ENCODE results near the gene KCNAB2.

The KCNAB2 gene

GRCh38 chr1:6045561-6045960 lies at the start of gene KCNAB2:
Gene KCNAB2, plus strand, starts transcription at chr1:6045888. Its CDS starts 5,649 bp downstream, at chr1:6051537.
- DNase-seq = no peak

DNA sequence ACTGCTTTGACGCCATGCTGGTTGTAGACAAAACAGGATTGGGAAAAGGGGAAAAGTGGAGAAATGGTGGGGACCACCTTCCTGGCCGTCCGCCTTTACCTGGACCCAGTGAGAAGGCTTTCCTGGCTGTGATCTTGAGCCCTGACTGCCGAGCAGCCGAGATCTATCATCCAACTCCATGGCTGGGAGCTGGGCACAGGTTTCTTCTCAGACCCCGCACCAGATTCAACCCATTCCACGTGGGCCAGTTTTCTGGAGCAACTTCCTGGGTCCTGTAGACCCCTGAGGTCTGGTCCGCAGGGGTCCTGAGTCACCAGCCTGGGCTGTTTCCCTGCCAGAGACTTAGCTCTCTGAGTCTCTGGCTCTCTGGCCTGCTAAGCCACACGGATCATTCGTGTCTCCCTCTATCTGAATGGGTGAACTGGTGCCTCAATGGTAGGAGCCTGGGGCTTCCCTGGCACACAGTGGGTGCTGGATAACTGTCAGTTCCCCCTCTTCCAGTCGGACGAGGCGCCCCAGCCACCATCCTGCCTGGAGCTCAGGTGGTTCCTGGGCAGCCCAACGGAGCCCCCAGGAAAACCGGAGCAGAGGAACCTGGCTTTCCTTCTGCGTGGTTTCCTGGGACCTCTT lies 48.9 kb upstream of the KCNAB2 start:
- DNase-seq = no peak

DNA sequence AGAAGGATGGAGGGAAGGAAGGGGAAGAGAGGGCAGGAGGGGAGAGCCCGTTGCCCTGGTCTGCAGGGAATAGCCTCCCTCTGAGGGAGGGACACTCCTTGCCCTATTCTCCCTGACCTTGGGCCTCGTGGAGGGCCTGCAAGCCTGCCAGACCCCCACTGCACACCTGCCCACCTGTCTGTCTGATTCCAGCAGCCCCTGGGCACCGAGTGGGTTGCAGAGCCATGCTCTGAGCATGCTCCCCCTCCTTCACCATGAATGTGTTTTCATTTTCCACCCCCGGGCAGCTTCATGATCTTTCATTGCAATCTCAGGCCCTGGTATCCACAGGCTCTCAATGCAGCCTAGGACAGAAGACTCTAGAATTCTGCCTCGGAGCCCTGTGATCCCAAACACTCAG lies 48.4 kb upstream of the KCNAB2 start:
- no peak for DNase-seq

- DNase-seq = no peak
These were observed 47.4 kb upstream of the KCNAB2 start for GRCh38 chr1:5998051-5998905.

- no peak for DNase-seq
These were observed 46.8 kb upstream of the KCNAB2 start for GRCh38 chr1:5998906-5999301.

DNA sequence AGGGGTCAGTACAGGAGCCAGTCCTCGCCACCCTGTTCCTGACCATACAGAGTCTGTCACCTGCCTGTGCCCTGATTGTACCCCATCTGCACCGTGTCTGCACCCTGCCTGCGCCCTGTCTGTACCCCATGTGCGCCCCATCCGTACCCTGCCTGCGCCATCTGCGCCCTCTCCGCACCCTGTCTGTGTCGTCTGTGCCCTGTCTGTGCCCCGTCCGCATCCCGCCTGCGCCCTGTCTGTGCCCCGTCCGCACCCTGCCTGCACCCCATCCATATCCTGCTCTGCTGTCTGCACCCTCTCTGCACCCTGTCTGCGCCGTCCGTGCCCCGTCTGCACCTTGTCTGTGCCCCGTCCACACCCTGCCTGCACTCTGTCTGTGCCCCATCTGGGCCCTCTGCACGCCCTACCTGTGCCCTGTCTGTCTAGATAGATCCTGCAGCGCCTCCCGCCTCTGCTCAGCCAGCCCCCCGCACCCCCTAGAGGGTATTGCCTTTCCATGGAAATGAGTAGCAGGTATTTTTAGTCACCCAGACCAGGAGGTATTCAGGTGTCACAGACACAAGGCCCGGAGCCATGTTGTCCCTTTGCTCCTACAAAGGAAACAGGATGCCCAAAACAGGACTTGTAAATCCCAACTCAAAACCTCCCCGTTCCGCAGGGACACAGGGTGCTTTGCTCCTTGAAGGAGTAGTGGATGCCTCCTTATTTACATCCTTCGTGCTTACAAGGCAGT lies 45.8 kb upstream of the KCNAB2 start:
- no peak for DNase-seq

DNA sequence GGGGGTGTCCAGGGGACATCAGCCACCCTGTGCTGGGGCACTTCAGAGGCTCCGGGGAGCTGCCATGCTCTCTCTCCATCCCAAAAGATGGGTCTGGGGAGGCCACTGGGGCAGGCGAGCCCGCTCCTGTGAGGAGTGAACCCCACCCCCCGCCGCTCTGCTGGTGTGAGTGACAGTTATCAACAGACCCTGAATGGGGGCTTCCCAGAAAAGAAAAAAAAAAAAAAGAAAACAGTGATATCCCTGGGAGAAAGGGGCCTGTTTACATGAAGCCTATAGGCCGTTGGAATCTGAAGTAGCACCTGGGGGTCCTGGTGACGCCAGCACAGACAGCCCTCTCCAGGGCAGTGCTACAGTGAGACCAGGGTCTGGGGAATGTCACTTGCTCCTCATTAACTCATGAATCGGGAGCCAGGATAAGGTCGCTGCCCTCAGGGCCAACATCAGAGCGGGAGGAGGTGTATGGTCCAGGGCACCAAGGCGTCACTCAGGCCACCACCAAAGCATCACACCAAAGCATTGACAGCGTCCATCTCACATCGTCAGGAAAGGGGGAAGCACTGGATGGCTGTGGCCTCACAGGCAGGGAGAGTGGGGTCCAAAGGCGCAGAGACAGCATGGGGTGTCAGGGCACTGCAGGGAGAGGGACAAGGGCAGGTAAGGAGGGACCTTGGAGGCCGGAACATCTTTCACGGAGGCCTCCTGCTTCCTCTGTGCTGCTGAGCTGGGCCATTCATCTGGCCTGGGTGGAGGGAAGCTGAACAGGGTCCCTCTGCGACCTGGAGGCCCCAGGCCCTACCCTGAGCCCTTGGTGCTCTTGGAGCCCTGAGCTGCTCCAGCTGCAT lies 45.0 kb upstream of the KCNAB2 start:
- DNase-seq = no peak

- DNase-seq = no peak
These were observed 43.6 kb upstream of the KCNAB2 start for GRCh38 chr1:6001992-6002576.

DNA sequence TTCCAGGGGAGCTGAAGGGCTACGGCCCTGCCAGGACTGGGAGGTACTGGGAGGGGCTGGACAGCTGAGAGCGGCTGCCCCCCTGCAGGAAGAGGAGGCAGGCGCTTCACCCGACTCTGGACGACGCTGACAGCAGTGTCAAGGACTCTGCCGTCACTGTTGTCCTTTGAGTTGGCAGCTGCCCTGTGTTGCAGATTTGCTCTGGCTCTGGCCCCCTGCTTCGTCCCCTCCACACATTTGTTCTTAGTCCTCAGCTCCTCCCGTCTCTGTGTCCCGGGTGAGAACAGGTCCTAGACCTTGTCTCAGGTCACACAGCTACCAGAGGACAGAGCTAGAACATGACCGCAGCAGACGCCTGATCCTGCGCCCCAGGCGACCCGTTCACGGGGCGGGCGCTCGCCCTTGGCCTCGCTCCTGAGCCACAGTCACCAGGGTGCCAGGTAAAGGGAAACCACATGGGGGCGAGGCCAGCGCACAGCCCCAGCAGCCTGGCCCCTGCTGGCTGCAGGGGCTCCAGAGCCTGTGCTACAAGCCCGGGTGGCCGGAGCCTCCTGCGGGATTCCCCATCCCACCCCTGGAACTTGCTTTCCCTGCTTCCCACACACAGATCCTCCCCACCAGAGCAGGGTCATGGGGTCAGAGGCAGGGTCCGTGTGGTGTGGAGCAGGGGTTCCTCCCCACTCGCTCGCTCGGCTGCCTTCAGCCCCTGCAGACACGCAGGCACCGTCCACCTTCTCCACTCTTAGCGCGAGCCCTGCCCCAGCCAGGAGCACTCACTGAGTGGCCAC lies 42.8 kb upstream of the KCNAB2 start:
- DNase-seq = no peak

DNA sequence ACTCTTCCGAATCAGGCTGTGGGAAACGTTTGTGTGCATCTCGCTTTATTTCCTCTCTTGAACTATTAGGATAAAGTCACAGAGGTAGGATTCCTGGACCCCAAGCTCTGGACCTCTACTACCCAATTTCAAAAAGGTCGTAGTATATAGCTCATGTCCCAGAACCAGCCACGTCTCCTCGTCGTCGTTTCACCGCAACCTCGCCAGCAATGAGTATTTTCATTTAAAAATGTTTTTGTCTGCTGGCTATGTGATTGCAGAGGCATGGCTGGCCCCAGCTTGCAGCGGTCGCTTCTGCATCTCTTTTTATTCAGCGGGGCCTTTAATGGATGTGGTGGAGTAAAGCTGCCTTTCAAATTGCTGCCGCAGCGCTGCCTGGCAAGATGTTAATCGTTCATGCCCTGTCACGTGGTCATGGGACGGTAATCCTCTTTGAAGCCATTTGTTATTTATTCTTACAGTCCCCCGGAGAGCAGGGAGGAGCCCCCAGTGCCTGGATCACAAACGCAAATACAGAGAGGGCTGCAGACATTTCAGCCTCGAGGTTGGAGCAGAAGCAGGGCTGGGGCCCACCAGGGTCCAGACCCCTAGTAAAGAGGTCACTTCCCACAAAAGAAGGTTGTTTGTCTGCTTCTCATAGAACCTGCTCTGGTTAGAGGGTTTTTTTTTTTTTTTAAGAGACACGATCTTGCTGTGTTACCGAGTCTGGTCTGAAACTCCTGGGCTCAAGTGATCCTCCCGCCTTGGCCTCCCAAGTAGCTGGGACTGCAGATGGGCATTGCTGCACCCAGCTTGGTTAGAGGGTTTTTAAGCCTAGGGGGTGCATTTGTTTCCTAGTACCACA lies 41.9 kb upstream of the KCNAB2 start:
- DNase-seq = no peak

- DNase-seq = no peak
These were observed 41.1 kb upstream of the KCNAB2 start for GRCh38 chr1:6004412-6005123.

DNA sequence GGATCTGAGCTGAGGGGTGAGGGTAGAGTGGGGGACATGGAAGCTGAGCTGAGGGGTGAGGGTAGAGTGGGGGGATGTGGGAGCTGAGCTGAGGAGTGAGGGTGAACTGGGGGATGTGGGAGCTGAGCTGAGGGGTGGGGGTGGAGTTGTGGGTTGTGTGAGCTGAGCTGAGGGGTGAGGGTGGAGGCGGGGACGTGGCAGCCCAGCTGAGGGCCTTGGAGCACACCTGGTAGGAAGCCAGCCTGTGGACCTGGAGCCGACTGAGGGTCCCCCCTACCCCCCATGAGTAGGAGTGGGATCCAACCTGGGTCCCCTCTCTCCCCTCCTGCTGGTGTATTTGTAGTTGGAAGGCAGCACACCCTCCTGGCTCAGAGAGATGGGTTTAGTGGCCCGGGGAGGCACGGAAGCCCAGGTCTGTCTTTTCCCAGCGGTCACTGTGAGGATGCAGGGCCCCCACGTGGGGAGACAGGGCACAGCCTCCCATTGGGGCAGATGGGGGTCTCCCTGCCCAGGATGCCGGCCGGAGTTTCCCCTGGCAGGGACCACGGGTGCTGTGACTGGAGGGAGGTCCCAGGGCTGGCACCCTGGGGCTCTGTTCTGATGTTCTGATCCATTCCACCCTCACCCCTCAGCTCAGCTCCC lies 40.3 kb upstream of the KCNAB2 start:
- no peak for DNase-seq

DNA sequence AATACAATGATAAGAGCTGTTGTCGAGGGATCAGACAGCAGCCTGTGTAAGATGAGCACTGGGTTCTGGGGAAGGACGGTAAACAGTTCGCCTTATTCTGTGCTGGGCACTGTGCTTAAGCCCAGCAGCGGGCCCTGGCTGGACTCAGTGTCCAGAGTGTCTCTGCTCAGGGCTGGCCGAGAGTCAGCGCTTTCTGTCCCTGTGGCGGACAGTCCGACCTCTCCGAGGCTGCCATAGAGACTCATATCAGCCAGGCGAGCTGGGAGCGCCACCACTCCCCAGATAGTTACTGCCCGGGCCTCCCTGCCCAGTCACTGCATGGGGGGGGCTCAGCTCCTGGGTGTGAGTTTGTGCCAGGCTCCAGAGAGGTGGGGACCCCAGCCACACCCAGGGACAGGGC lies 38.8 kb upstream of the KCNAB2 start:
- no peak for DNase-seq

DNA sequence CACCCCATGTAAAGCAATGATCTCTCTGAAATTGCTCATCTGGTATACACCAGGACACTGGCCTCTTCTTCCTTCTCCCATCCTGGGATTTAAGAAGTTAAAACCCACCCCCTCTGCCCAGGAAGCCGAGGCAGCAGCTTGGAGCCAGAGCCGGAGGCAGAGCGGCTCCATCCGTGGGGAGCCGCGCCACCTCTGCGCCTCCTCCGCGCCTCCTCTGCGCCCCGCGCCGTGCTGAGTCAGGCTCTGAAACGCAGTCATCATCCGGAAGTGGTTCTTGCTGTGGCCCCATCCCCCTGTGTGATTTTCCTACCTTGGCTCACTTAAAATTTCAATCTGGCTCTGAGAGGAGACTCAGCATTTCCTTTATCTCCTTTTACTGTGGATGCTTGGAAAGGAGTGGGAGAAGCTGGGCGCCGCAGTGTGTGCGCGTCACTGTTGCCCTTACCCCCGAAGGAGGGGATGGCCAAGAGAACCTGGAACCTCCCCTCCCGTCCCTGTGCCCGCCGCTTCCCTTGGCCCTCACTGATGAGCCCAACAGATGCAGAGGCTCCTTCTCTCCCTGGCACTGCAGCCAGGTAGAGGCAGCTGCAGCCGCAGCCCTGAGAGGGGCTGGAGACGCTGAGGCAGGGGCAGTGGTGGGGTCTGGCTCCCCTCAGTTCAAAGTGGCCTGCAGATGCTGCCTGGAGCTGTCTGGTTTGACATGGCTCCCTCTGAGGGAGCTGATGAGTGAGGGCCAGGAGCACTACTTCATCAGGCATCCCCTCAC lies 38.2 kb upstream of the KCNAB2 start:
- DNase-seq = no peak

- no peak for DNase-seq
These were observed 37.6 kb upstream of the KCNAB2 start for GRCh38 chr1:6008084-6008415.

DNA sequence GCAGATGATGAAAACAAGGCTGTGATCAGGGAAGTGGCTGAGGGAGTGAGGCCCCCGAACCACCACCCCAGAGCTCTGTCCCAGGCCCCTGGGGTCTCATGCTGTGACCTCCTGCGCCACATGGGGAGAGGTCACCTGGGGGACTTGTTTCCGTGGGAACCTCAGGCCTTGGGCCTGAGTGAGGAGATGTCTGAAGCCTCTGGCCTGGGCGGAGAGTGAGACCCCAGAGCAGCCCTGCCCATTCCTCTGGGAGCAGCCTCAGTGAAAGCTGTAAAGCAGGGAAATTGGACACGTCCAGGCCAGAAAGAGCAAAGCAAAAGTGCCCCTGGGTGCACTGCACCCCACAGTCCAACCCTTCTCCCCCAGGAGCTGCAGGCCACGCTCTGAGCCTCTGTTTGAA lies 37.0 kb upstream of the KCNAB2 start:
- DNase-seq = no peak

GRCh38 chr1:6009120-6010040 lies 36.3 kb upstream of the KCNAB2 start:
- no peak for DNase-seq

- no peak for DNase-seq
These were observed 35.1 kb upstream of the KCNAB2 start for GRCh38 chr1:6010554-6010953.

All from CD4-positive, alpha-beta T cell treated with Interleukin-12 subunit alpha and Interleukin-12 subunit beta, for 1 hour (primary cell).